Upper lobe of left lung (tissue), 6 donors: Measurements from ENCODE around the gene GADD45GIP1. TPM values are rescaled to one million over a fixed set of nuclear protein-coding genes. Genes with fewer than 3 reads are reported as not detected.
"Not testable (repeated sequence)": the region's sequence is repeated elsewhere in the genome, so short reads cannot be mapped to it uniquely, and the experiment has no call there.

Experiments
- ATAC-seq, 2 donors: fragments of 200-7000 bp; cut with Tn5 transposase; one replicate each; pipeline ENCODE4 v1.9.1; 2022; ENCODE audit warnings: mild to moderate bottlenecking in 2 of 2, moderate library complexity in 2 of 2; ENCODE audit not compliant: low FRiP score in 2 of 2
- DNase-seq, 2 donors: peaks; one replicate each; pipeline ENCODE4 v3.0.0-alpha.2; 2019 to 2020
- H3K27ac ChIP-seq, 4 donors: fragments of 200-600 bp; sonication (generic); one replicate each; pipeline ENCODE4 v1.5.1; 2016 to 2019
- H3K27me3 ChIP-seq, 4 donors: fragments of 200-600 bp; sonication (generic); one replicate each; pipeline ENCODE4 v1.5.1; 2017 to 2019
- H3K36me3 ChIP-seq, 4 donors: fragments of 200-600 bp; sonication (generic); one replicate each; pipeline ENCODE4 v1.5.1; 2016 to 2019
- H3K4me1 ChIP-seq, 4 donors: fragments of 200-600 bp; sonication (generic); one replicate each; pipeline ENCODE4 v1.5.1; 2018 to 2019
- H3K4me3 ChIP-seq, 4 donors: fragments of 200-600 bp; sonication (generic); one replicate each; pipeline ENCODE4 v1.5.1; 2017 to 2019; ENCODE audit warnings: mild to moderate bottlenecking in 2 of 4, moderate library complexity in 1 of 4
- H3K9me3 ChIP-seq, 4 donors: fragments of 200-600 bp; sonication (generic); one replicate each; pipeline ENCODE4 v1.5.1; 2018 to 2019
- EP300 ChIP-seq, 4 donors: sonication (generic); formaldehyde crosslinking; IDR thresholded peaks; one replicate each; pipeline ENCODE4 v1.5.1; 2017; ENCODE audit warnings: antibody characterized with exemption in 4 of 4, control low read depth in 2 of 4
- POLR2A ChIP-seq, 4 donors: fragments of 450-650 bp; IDR thresholded peaks; one replicate each; pipeline ENCODE4 v1.5.1; 2016 to 2017; ENCODE audit warnings: antibody characterized with exemption in 4 of 4, mild to moderate bottlenecking in 2 of 4
- POLR2AphosphoS5 ChIP-seq, 2 donors: sonication (generic); formaldehyde crosslinking; IDR thresholded peaks; one replicate each; pipeline ENCODE4 v1.5.1; 2017; ENCODE audit warnings: antibody characterized with exemption in 2 of 2
- WGBS, 2 donors: methylation state at CpG; one replicate each; pipeline ENCODE4 v1.1.5; 2017 to 2018; 5-methylcytosine and 5-hydroxymethylcytosine counted together
- total RNA-seq, 6 donors: library from RNA; depleted of rRNA in 4 of 6; stranded (reverse); fragments of >200 nt in 4 of 6; gene quantifications; one replicate each; pipeline versions ENCODE4 v1.1.0 to v1.2.1, GENCODE V29; 2016 to 2021
- TF ChIP-seq, protein P1 (sequence below), 6 experiments: fragments of 450-650 bp in 4 of 6; fragments of 200-600 bp in 2 of 6; sonication (generic) in 2 of 6; IDR thresholded peaks; one replicate each; pipeline ENCODE4 v1.5.1; 2016 to 2019; ENCODE audit warnings: antibody characterized with exemption in 6 of 6
- donor health status: DM: no; HTN: no; CAD: no; lungs with moderate emphysema.
- donor health status: DM: no; HTN: yes; CAD: no; lungs with severe emphysema.

GADD45GIP1 gene
- total RNA-seq, 6 donors from 2014 or later = 15.3 to 43.8 (median 26.6) TPM

DNA sequence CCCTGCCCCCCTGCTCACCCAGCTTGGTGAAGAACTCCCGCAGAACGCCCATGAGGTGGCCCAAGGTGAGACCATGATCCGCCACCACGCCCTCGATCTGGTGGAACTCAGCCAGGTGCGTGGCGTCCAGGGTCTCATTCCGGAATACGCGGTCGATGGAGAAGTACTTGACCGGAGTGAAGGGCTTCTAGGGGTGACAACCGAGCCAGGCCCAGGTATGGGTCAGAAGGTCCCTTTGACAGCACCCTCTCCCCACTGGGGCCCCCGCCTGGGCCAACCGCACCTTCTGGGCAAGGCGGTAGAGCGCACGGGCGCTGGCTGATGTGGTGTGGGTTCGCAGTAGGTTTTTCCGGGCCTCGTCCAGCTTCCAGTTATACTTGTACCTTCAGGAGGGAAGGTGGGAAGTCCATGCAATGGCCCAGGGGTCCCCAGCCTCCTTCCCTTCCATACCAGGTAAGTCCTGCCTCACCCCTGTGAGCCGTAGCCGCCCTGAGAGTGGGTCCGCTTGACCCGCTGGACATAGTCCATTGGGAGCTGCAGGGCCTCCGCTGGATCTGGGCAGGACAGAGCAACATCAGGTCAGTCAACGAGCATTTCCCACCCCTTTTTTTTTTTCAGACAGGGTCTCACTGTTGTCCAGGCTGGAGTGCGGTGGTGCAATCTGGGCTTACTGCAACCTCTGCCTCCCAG, 32.3 kb downstream of the GADD45GIP1 start:
- no peak for ATAC-seq
- TF ChIP-seq EP300 (IDR thresholded peaks at IDR 0.05) = no peak
- TF ChIP-seq POLR2A (IDR thresholded peaks at IDR 0.05) = no peak
- TF ChIP-seq POLR2AphosphoS5 (IDR thresholded peaks at IDR 0.05) = no peak
- TF ChIP-seq, protein P1, sequence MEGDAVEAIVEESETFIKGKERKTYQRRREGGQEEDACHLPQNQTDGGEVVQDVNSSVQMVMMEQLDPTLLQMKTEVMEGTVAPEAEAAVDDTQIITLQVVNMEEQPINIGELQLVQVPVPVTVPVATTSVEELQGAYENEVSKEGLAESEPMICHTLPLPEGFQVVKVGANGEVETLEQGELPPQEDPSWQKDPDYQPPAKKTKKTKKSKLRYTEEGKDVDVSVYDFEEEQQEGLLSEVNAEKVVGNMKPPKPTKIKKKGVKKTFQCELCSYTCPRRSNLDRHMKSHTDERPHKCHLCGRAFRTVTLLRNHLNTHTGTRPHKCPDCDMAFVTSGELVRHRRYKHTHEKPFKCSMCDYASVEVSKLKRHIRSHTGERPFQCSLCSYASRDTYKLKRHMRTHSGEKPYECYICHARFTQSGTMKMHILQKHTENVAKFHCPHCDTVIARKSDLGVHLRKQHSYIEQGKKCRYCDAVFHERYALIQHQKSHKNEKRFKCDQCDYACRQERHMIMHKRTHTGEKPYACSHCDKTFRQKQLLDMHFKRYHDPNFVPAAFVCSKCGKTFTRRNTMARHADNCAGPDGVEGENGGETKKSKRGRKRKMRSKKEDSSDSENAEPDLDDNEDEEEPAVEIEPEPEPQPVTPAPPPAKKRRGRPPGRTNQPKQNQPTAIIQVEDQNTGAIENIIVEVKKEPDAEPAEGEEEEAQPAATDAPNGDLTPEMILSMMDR (IDR thresholded peaks at IDR 0.05) = no peak
- H3K4me3 ChIP-seq = no peak overlapping the region
- DNase-seq = no peak
- H3K27ac ChIP-seq = no peak overlapping the region
- WGBS, 2 donors = 93 to 97% methylated on average over 24 to 29 of the region's 29 CpGs
- H3K27me3 ChIP-seq = no peaks in the 10 kb centered on the region
- H3K36me3 ChIP-seq = peaks cover 47 to 74% (median 72%) of the 10 kb centered on the region in 4 donors
- no peaks in the 10 kb centered on the region for H3K9me3 ChIP-seq
- peaks cover 0 to under 1% (median under 1%) of the 10 kb centered on the region in 4 donors for H3K4me1 ChIP-seq

GRCh38 chr19:12922959-12923358, 34.1 kb downstream of the GADD45GIP1 start:
- WGBS, 2 donors = 97 to 99% methylated on average over 4 of the region's 4 CpGs
- ATAC-seq (no peak), DNase-seq (no peak)
- H3K4me1 ChIP-seq = peaks cover 6 to 13% (median 9%) of the 10 kb centered on the region in 4 donors
- H3K27ac ChIP-seq = no peak overlapping the region
- H3K4me3 ChIP-seq = no peak overlapping the region
- peaks cover 37 to 56% (median 54%) of the 10 kb centered on the region in 4 donors for H3K36me3 ChIP-seq
- H3K27me3 ChIP-seq = no peaks in the 10 kb centered on the region
- TF ChIP-seq POLR2AphosphoS5 (IDR thresholded peaks at IDR 0.05) (no peak), POLR2A (IDR thresholded peaks at IDR 0.05) (no peak), EP300 (IDR thresholded peaks at IDR 0.05) (no peak)
- TF ChIP-seq, protein P1 (IDR thresholded peaks at IDR 0.05) = no peak
- H3K9me3 ChIP-seq = no peaks in the 10 kb centered on the region

- Histone ChIP-seq H3K27me3 (no peaks in the 10 kb centered on the region), H3K27ac (no peak overlapping the region), H3K4me1 (peaks cover 6 to 13% (median 9%) of the 10 kb centered on the region in 4 donors), H3K9me3 (no peaks in the 10 kb centered on the region), H3K36me3 (peaks cover 31 to 40% (median 39%) of the 10 kb centered on the region in 4 donors), H3K4me3 (no peak overlapping the region)
- 34 to 45% methylated on average over 3 of the region's 3 CpGs for WGBS, 2 donors
- ATAC-seq (no peak), DNase-seq (no peak)
- TF ChIP-seq POLR2A (IDR thresholded peaks at IDR 0.05) (no peak), POLR2AphosphoS5 (IDR thresholded peaks at IDR 0.05) (no peak), EP300 (IDR thresholded peaks at IDR 0.05) (no peak)
- TF ChIP-seq, protein P1 (IDR thresholded peaks at IDR 0.05) = no peak
Observed at GRCh38 chr19:12921047-12921446, 36.0 kb downstream of the GADD45GIP1 start.

GRCh38 chr19:12918253-12918652, 38.8 kb downstream of the GADD45GIP1 start:
- Histone ChIP-seq H3K4me3 (no peak overlapping the region), H3K9me3 (no peaks in the 10 kb centered on the region), H3K4me1 (peaks cover 15 to 27% (median 20%) of the 10 kb centered on the region in 4 donors), H3K27ac (no peak overlapping the region), H3K27me3 (no peaks in the 10 kb centered on the region), H3K36me3 (peaks cover 7 to 13% (median 11%) of the 10 kb centered on the region in 4 donors)
- DNase-seq = no peak
- ATAC-seq = no peak
- TF ChIP-seq, protein P1 (IDR thresholded peaks at IDR 0.05) = no peak
- TF ChIP-seq POLR2A (IDR thresholded peaks at IDR 0.05) = no peak
- TF ChIP-seq POLR2AphosphoS5 (IDR thresholded peaks at IDR 0.05) = no peak
- TF ChIP-seq EP300 (IDR thresholded peaks at IDR 0.05) = no peak
- 93 to 94% methylated on average over 14 of the region's 14 CpGs for WGBS, 2 donors

DNA sequence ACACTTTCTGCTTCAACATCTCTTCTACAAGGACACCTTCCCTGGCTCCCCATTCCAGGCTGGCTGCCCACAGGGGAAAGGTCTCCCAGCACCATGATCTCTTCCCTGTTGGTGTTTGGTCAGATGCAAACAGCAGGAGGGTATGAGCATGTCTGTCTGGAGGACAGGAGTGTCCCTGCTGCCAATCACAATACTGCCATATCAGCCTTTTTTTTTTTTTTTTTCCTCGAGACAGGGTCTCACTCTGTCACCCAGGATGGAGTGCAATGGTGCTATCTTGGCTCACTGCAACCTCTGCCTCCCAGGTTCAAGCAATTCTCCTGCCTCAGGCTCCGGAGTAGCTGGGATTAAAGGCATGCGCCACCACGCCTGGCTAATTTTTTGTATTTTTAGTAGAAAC, 41.2 kb downstream of the GADD45GIP1 start:
- ATAC-seq, H3K4me3 ChIP-seq: not testable (repeated sequence)
- 92 to 98% methylated on average over 4 of the region's 4 CpGs for WGBS, 2 donors

More for the DNA sequence above, 41.2 kb downstream of the GADD45GIP1 start:
- peaks cover 26 to 38% (median 30%) of the 10 kb centered on the region in 4 donors for H3K4me1 ChIP-seq
- DNase-seq, H3K9me3 ChIP-seq, H3K36me3 ChIP-seq, H3K27ac ChIP-seq, H3K27me3 ChIP-seq: not testable (repeated sequence)
